H1 (cell line): ENCODE data around the gene MEGF11. TPM values are rescaled to one million over a fixed set of nuclear protein-coding genes. Genes with fewer than 3 reads are reported as not detected.

Source experiments
- CHD7 ChIP-seq: fragments of 300-600 bp; sonication (generic); IDR thresholded peaks from 2 replicates; pipeline ENCODE4 v1.7.1; 2012; ENCODE audit warnings: low read length, moderate library complexity, mild to moderate bottlenecking, inconsistent platforms; ENCODE audit not compliant: insufficient replicate concordance
- polyA plus RNA-seq, 7 experiments: library from polyadenylated mRNA; depleted of rRNA in 3 of 7; stranded (reverse) in 5 of 7; unstranded in 2 of 7; fragments of >200 nt in 5 of 7; fragments of 200-250 nt in 2 of 7; gene quantifications; 1 replicate in 5 of 7; 2 replicates in 1 of 7; 4 replicates in 1 of 7; pipeline versions ENCODE4 v1.2.1 to v1.2.3, GENCODE V29; 2011 to 2013; ENCODE audit warnings: missing spikeins in 2 of 7, mixed read lengths in 2 of 7
- total RNA-seq: library from RNA; stranded (reverse); fragmentation: NEBNext Ultra II Directional; extraction: Animal tissue kit (Norgen Biotek cat#: 25700); gene quantifications from 2 replicates; pipeline ENCODE4 v1.2.1, GENCODE V29; 2021

MEGF11 gene
- total and polyA plus RNA-seq, 2 of the 8 experiments (the other 6 are each of a cell fraction or from before 2014, with no cell fraction given): 4.4 to 4.8 TPM

GRCh38 chr15:66112388-66112787, 141.2 kb downstream of the MEGF11 start (continued):
- TF ChIP-seq CHD7: no peak
